Right lobe of liver (tissue), 6 donors: ENCODE data around the gene GABRG3. TPM values are rescaled to one million over a fixed set of nuclear protein-coding genes. Genes with fewer than 3 reads are reported as not detected.

ENCODE experiments used
- ATAC-seq, 4 donors: fragments of 200-7000 bp; cut with Tn5 transposase; one replicate each; pipeline ENCODE4 v1.9.1; 2020; ENCODE audit warnings: mild to moderate bottlenecking in 4 of 4, moderate library complexity in 4 of 4
- DNase-seq, 3 donors: peaks; one replicate each; pipeline ENCODE4 v3.0.0-alpha.2; 2020
- H3K27ac ChIP-seq, 3 donors: fragments of 200-600 bp; one replicate each; pipeline ENCODE4 v1.8.0; 2022
- H3K27me3 ChIP-seq, 2 donors: fragments of 200-600 bp; one replicate each; pipeline ENCODE4 v1.8.0; 2022
- H3K36me3 ChIP-seq, 4 donors: fragments of 200-600 bp; sonication (generic) in 1 of 4; one replicate each; pipeline versions ENCODE4 v1.5.1 to v1.8.0; 2017 to 2022; ENCODE audit warnings: control low read depth in 1 of 4
- H3K4me1 ChIP-seq, 4 donors: fragments of 200-600 bp; sonication (generic) in 1 of 4; one replicate each; pipeline versions ENCODE4 v1.5.1 to v1.8.0; 2017 to 2022; ENCODE audit warnings: control low read depth in 1 of 4
- H3K4me3 ChIP-seq, 3 donors: fragments of 200-600 bp; one replicate each; pipeline ENCODE4 v1.8.0; 2022
- H3K9me3 ChIP-seq, 4 donors: fragments of 200-600 bp; sonication (generic) in 1 of 4; one replicate each; pipeline versions ENCODE4 v1.5.1 to v1.8.0; 2017 to 2022; ENCODE audit warnings: control low read depth in 1 of 4
- POLR2A ChIP-seq: fragments of 450-650 bp; IDR thresholded peaks from one replicate; pipeline ENCODE4 v1.6.1; 2017; ENCODE audit warnings: antibody characterized with exemption, mild to moderate bottlenecking
- WGBS: methylation state at CpG from one replicate; pipeline ENCODE4 v1.1.6; 2018; ENCODE audit warnings: low coverage, low lambda C conversion rate; ENCODE audit not compliant: insufficient coverage; ENCODE audit errors: missing lambda C conversion rate; 5-methylcytosine and 5-hydroxymethylcytosine counted together
- intact Hi-C, 2 donors: fragments of 100-400 bp; cut with DNase I; formaldehyde crosslinking; loops; one replicate each; pipeline versions ENCODE4 v1.11.2 to v1.14.1; 2022
- total RNA-seq, 6 experiments: library from RNA; depleted of rRNA in 2 of 6; stranded (reverse); fragments of >200 nt in 2 of 6; fragmentation: NEBNext Ultra II Directional in 3 of 6; extraction: Animal tissue kit (Norgen Biotek cat#: 25700) in 3 of 6; gene quantifications; one replicate each; pipeline versions ENCODE4 v1.1.0 to v1.2.4, GENCODE V29; 2016 to 2023
- TF ChIP-seq, protein P1 (sequence below), 4 donors: fragments of 200-600 bp in 3 of 4; fragments of 450-650 bp in 1 of 4; IDR thresholded peaks; one replicate each; pipeline versions ENCODE4 v1.5.1 to v1.8.0; 2016 to 2022; ENCODE audit warnings: antibody characterized with exemption in 4 of 4, mild to moderate bottlenecking in 2 of 4
- donor health status: DM: no; HTN: yes; CAD: no.
- donor health status: DM: no; HTN: no; CAD: no.
- donor health status: DM: no; HTN: no; CAD: no.
- donor health status: DM: no; HTN: yes; CAD: no.
- donor health status: DM: no; HTN: yes; CAD: no.

GABRG3 gene
- total RNA-seq, 6 experiments from 2014 or later = 0.18 TPM; not detected in 5

DNA sequence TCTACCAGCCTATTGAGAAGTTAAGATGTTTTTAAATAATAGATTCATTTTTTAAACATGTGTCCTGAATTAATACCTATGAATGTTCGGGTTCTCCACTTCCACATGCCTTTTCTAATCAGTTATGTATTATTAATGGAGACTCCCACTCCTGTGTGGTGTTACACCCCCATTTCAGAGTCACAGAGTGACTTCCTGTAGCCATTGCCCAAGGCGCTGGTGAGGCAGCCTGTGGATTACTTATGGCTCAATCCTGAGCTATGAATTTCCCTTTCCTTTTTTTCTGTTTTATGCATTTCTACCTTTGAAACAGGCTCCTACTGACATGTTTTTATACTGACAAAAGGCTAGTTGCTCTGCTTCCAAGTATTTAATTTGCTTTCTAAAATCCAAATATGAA lies 162.3 kb downstream of the GABRG3 start:
- intact Hi-C loops = no loop called here
- H3K9me3 ChIP-seq = no peaks in the 10 kb centered on the region
- no peak for DNase-seq
- no peak for TF ChIP-seq POLR2A
- TF ChIP-seq, protein P1, sequence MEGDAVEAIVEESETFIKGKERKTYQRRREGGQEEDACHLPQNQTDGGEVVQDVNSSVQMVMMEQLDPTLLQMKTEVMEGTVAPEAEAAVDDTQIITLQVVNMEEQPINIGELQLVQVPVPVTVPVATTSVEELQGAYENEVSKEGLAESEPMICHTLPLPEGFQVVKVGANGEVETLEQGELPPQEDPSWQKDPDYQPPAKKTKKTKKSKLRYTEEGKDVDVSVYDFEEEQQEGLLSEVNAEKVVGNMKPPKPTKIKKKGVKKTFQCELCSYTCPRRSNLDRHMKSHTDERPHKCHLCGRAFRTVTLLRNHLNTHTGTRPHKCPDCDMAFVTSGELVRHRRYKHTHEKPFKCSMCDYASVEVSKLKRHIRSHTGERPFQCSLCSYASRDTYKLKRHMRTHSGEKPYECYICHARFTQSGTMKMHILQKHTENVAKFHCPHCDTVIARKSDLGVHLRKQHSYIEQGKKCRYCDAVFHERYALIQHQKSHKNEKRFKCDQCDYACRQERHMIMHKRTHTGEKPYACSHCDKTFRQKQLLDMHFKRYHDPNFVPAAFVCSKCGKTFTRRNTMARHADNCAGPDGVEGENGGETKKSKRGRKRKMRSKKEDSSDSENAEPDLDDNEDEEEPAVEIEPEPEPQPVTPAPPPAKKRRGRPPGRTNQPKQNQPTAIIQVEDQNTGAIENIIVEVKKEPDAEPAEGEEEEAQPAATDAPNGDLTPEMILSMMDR (IDR thresholded peaks at IDR 0.05) = no peak
- no peaks in the 10 kb centered on the region for H3K4me1 ChIP-seq
- ATAC-seq = no peak
- no peak overlapping the region for H3K4me3 ChIP-seq
- no peaks in the 10 kb centered on the region for H3K27me3 ChIP-seq
- WGBS = 40% methylated on average over 2 of the region's 2 CpGs
- no peaks in the 10 kb centered on the region for H3K36me3 ChIP-seq
- no peak overlapping the region for H3K27ac ChIP-seq

DNA sequence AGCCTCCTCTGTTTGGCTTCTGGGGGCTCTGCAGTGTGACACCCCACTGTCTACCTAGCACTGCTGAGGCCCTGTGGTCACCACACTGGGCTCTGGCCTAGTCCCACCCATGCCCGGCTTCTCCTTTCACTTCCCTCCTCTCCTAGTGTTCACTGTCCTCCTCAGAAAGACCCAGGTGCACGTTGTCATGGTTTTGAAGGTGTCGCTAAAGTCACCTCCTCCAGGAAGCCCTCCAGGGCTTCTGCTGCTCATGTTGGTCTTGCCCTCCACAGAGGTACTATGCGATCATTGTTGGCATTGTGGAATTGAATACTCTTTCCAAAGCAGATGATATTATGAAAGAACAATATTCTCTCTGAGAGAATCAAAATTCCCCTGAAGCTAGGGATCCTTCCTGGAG lies 163.5 kb downstream of the GABRG3 start:
- H3K9me3 ChIP-seq = no peaks in the 10 kb centered on the region
- no peaks in the 10 kb centered on the region for H3K36me3 ChIP-seq
- H3K4me1 ChIP-seq = no peaks in the 10 kb centered on the region
- intact Hi-C loops = no loop called here
- H3K27ac ChIP-seq = no peak overlapping the region
- no peak for TF ChIP-seq POLR2A
- TF ChIP-seq, protein P1 (IDR thresholded peaks at IDR 0.05) = no peak
- no peak for ATAC-seq
- WGBS = 82% methylated on average over 4 of the region's 4 CpGs
- no peak for DNase-seq
- no peak overlapping the region for H3K4me3 ChIP-seq
- H3K27me3 ChIP-seq = no peaks in the 10 kb centered on the region

DNA sequence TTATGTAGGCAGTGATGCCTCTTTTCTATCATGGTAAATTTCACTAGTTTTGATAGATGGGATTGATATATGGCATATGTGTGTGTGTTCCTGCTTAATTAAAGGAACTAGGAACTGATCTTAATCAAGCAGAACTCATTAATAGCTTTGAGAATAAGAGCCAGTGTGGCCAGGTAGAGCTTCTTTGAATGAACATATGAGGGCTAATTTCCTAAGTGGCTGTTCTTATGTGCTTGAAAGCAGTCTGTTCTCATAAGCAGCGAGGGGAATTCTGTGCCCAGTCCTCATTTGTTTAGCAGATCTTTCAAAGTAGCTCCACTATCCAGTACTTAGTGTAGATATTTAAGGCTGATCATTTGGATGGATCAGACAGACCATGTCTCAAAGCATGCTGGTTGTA lies 164.2 kb downstream of the GABRG3 start:
- TF ChIP-seq, protein P1 (IDR thresholded peaks at IDR 0.05) = no peak
- TF ChIP-seq POLR2A = no peak
- Histone ChIP-seq H3K9me3 (no peaks in the 10 kb centered on the region), H3K36me3 (no peaks in the 10 kb centered on the region), H3K27me3 (no peaks in the 10 kb centered on the region), H3K4me3 (no peak overlapping the region), H3K27ac (no peak overlapping the region), H3K4me1 (no peaks in the 10 kb centered on the region)
- DNase-seq (no peak), ATAC-seq (no peak)
- intact Hi-C loops = no loop called here
- WGBS = 13% methylated on average over 1 of the region's 1 CpG

DNA sequence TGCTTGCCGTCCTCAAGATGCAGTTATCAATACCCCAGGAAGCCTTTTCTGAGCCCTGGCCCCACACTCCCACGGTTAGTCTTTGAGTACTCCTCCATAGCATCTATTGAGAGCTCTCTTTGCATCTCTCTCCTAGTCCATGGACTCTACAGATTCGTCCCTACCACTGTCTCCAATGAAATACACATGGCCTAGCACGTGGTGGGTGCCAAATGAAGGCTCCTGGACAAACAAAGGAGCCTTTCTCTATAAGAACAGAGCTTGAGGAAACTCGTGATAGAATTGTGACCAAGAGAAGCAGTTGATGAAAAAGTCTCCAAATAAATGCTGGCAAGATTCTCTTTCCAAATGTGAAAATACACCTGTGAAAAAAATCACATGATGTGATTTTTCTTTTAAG lies 166.1 kb downstream of the GABRG3 start:
- 16% methylated on average over 5 of the region's 5 CpGs for WGBS
- no peak overlapping the region for H3K27ac ChIP-seq
- DNase-seq (no peak), ATAC-seq (no peak)
- no peaks in the 10 kb centered on the region for H3K27me3 ChIP-seq
- no peaks in the 10 kb centered on the region for H3K36me3 ChIP-seq
- intact Hi-C loops = no loop called here
- H3K4me3 ChIP-seq = no peak overlapping the region
- H3K9me3 ChIP-seq = no peaks in the 10 kb centered on the region
- no peaks in the 10 kb centered on the region for H3K4me1 ChIP-seq
- TF ChIP-seq POLR2A = no peak
- TF ChIP-seq, protein P1 (IDR thresholded peaks at IDR 0.05) = no peak

DNA sequence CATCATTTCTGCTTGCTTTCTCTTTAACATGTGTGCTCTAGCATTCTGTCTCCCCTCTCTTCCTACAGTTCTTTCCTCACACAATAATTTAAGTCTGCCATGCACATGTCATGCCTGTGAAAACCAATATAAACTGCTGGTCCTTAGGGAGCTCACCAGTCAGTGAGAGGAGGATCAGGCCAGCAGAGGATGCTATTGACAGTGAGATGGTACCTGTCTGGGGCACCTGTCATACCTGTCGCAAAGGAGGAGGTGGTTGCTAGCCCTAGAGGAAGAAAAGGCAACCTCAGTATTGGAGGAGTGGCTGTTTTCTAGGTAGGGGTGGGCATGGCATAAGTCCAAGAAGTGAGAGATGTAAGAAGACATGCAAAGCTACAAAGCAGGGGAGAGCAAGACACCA lies 194.6 kb downstream of the GABRG3 start:
- WGBS = 40% methylated on average over 1 of the region's 1 CpG
- no peak for TF ChIP-seq POLR2A
- TF ChIP-seq, protein P1 (IDR thresholded peaks at IDR 0.05) = no peak

More for the DNA sequence above, 194.6 kb downstream of the GABRG3 start:
- Histone ChIP-seq H3K36me3 (no peaks in the 10 kb centered on the region), H3K27ac (no peak overlapping the region), H3K27me3 (no peaks in the 10 kb centered on the region), H3K9me3 (no peaks in the 10 kb centered on the region), H3K4me3 (no peak overlapping the region), H3K4me1 (no peaks in the 10 kb centered on the region)
- intact Hi-C loops = no loop called here
- no peak for DNase-seq
- no peak for ATAC-seq
